OCI-LY1 (cell line): ENCODE results near the gene RHBG.

ENCODE experiments used
- H2AFZ ChIP-seq: fragments of 200-600 bp; sonication (generic), shearing (Covaris generic); 2 replicates; pipeline ENCODE4 v1.6.0; 2014; ENCODE audit warnings: antibody characterized with exemption, mild to moderate bottlenecking, low read length
- H3F3A ChIP-seq: fragments of 200-600 bp; sonication (generic), shearing (Covaris generic); 2 replicates; pipeline ENCODE4 v1.6.0; 2014; ENCODE audit warnings: mild to moderate bottlenecking, antibody characterized with exemption, low read length, moderate library complexity; ENCODE audit not compliant: insufficient read depth
- H3K27ac ChIP-seq: fragments of 200-600 bp; sonication (generic); 2 replicates; pipeline ENCODE4 v1.5.1; 2014; ENCODE audit warnings: low read length, mixed run types, mild to moderate bottlenecking, low read depth; ENCODE audit not compliant: poor library complexity, severe bottlenecking
- H3K27me3 ChIP-seq: fragments of 200-600 bp; sonication (generic); 2 replicates; pipeline ENCODE4 v1.6.0; 2014; ENCODE audit warnings: antibody characterized with exemption, mild to moderate bottlenecking, low read length, moderate library complexity; ENCODE audit not compliant: insufficient read depth
- H3K36me3 ChIP-seq: fragments of 200-600 bp; sonication (generic); 2 replicates; pipeline ENCODE4 v1.6.1; 2014; ENCODE audit warnings: mild to moderate bottlenecking, antibody characterized with exemption, low read length, moderate library complexity, mixed read lengths; ENCODE audit not compliant: insufficient read depth
- H3K4me1 ChIP-seq: fragments of 200-600 bp; sonication (generic); 2 replicates; pipeline ENCODE4 v1.5.1; 2014; ENCODE audit warnings: mild to moderate bottlenecking, low read length, moderate library complexity; ENCODE audit not compliant: insufficient read depth, severe bottlenecking
- H3K4me2 ChIP-seq: fragments of 200-600 bp; sonication (generic), shearing (Covaris generic); 2 replicates; pipeline ENCODE4 v1.6.1; 2014; ENCODE audit warnings: low read length
- H3K4me3 ChIP-seq: fragments of 200-600 bp; sonication (generic); 2 replicates; pipeline ENCODE4 v1.5.1; 2014; ENCODE audit warnings: low read length, low read depth, mild to moderate bottlenecking, mixed read lengths; ENCODE audit not compliant: poor library complexity, severe bottlenecking
- H3K79me2 ChIP-seq: fragments of 200-600 bp; shearing (Covaris generic); 2 replicates; pipeline ENCODE4 v1.6.1; 2016; ENCODE audit warnings: mixed run types, low read length, mixed read lengths; ENCODE audit not compliant: insufficient read depth
- H3K9ac ChIP-seq: fragments of 200-600 bp; sonication (generic), shearing (Covaris generic); 2 replicates; pipeline ENCODE4 v1.6.1; 2014; ENCODE audit warnings: mild to moderate bottlenecking, low read length, mixed read lengths
- H3K9me2 ChIP-seq: fragments of 200-600 bp; sonication (generic), shearing (Covaris generic); 2 replicates; pipeline ENCODE4 v1.6.1; 2014; ENCODE audit warnings: low read depth, mild to moderate bottlenecking, low read length, mixed read lengths
- H3K9me3 ChIP-seq: fragments of 200-600 bp; shearing (Covaris generic); 2 replicates; pipeline ENCODE4 v1.6.1; 2014; ENCODE audit warnings: low read length, mixed read lengths
- H4K20me1 ChIP-seq: fragments of 200-600 bp; sonication (generic), shearing (Covaris generic); 2 replicates; pipeline ENCODE4 v1.6.0; 2016; ENCODE audit warnings: mild to moderate bottlenecking, low read length; ENCODE audit not compliant: insufficient read depth
- EZH2 ChIP-seq: fragments of 200-600 bp; sonication (generic), shearing (Covaris generic); IDR thresholded peaks from 2 replicates; pipeline ENCODE4 v1.8.0; 2017; ENCODE audit warnings: borderline replicate concordance, mixed run types, mild to moderate bottlenecking, antibody characterized with exemption, low read length, moderate library complexity, mixed read lengths
- TF ChIP-seq, protein P1 (sequence below): fragments of 200-600 bp; sonication (generic), shearing (Covaris generic); IDR thresholded peaks from 2 replicates; pipeline ENCODE4 v1.5.1; 2017; ENCODE audit warnings: mild to moderate bottlenecking, antibody characterized with exemption, low read length, moderate library complexity, mixed read lengths

Gene RHBG

DNA sequence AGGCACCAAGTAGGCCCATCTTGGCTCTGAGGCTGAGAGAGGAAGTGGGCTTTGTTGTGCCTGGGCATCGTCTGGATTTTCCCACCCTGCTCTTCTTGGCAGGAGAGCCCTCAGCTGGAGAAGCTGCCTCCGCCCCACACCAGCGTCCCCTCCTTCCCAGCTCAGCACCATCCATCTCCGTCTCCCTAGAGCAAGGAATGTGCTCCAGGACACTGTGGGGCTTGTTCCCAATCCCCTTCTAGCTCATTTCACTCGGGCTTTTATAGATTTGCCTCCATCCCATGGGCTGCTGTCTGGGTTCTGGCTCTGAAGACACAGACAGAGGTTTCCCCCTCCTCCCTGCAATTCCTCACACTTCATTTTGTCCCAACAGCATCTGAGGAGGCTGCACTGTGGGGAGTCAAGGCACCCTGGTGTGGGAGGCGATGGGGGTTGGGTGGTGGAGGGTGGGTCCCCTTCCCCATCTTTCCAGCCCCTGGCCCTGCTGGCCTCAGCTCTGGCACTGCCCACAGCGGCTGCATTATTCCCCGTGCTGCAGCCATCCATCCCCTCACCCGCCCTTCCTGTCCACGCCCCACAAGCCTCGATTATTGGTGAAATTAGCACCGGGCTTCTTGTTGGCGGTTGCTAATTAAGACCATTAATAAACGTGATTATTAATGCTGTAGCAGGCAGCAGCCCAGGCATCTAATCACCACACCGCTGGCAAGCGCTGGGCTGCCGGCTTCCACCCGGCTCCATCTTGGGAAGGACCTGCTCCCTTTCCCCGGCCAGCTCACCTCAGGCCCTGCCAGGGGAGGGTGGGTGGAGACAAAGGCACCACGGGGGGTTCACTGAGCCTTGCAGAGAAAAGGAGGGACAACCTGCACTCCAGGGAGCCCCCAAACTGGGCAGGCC, 21.7 kb downstream of the RHBG start:
- Histone ChIP-seq H3K4me1 (peaks cover 6% of the 10 kb centered on the region), H3K9ac (no peak overlapping the region), H4K20me1 (no peaks in the 10 kb centered on the region), H3K79me2 (no peaks in the 10 kb centered on the region), H3F3A (no peaks in the 10 kb centered on the region), H3K9me2 (no peaks in the 10 kb centered on the region), H3K27me3 (no peaks in the 10 kb centered on the region), H3K4me2 (no peak overlapping the region), H3K27ac (no peak overlapping the region), H2AFZ (no peak overlapping the region), H3K36me3 (no peaks in the 10 kb centered on the region), H3K4me3 (no peak overlapping the region), H3K9me3 (no peaks in the 10 kb centered on the region)
- TF ChIP-seq, protein P1, sequence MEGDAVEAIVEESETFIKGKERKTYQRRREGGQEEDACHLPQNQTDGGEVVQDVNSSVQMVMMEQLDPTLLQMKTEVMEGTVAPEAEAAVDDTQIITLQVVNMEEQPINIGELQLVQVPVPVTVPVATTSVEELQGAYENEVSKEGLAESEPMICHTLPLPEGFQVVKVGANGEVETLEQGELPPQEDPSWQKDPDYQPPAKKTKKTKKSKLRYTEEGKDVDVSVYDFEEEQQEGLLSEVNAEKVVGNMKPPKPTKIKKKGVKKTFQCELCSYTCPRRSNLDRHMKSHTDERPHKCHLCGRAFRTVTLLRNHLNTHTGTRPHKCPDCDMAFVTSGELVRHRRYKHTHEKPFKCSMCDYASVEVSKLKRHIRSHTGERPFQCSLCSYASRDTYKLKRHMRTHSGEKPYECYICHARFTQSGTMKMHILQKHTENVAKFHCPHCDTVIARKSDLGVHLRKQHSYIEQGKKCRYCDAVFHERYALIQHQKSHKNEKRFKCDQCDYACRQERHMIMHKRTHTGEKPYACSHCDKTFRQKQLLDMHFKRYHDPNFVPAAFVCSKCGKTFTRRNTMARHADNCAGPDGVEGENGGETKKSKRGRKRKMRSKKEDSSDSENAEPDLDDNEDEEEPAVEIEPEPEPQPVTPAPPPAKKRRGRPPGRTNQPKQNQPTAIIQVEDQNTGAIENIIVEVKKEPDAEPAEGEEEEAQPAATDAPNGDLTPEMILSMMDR: no peak
- no peak for TF ChIP-seq EZH2

DNA sequence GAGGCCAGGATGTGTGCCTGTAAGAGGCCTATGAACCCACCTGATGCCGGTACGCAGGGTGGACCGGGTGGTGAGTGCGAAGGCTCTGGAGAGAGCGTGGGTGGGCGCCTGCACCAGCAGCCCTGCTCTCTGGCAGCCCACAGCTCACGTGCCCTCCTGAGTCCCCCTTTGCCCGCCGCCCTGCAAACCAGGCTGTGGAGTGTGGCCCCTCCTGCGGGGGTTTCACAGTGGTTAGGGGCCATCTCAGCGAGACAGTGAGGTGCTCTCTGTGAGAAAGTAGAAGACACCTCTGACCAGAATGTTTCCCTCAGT, 22.3 kb downstream of the RHBG start:
- Histone ChIP-seq H3K4me3 (no peak overlapping the region), H3K27me3 (no peaks in the 10 kb centered on the region), H3K27ac (no peak overlapping the region), H3K36me3 (no peaks in the 10 kb centered on the region), H3K4me1 (peaks cover 6% of the 10 kb centered on the region), H4K20me1 (no peaks in the 10 kb centered on the region), H3K9ac (no peak overlapping the region), H3K4me2 (no peak overlapping the region), H3K9me3 (no peaks in the 10 kb centered on the region), H2AFZ (no peak overlapping the region), H3K9me2 (no peaks in the 10 kb centered on the region), H3K79me2 (no peaks in the 10 kb centered on the region), H3F3A (no peaks in the 10 kb centered on the region)
- TF ChIP-seq, protein P1: no peak
- TF ChIP-seq EZH2: no peak

DNA sequence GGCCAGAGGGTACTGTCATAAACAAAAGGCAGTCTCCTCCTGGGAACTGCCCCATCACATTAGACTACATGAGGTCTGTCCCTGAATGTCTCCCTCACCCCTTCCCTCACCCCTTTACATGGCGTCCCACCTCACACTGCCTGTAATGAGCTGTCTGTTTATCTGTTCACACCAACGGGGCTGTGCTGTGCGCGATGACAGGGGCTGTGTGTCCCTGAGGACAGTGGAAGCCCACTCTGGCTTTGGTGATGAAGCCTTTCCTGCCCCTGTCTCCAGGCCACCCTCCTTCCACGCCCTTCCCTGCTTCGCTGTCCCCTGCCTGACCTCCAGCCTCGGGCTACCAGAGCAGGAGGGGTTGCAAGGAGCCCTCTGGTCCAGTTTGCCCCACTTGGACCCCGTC, 22.7 kb downstream of the RHBG start:
- H3K79me2 ChIP-seq: no peaks in the 10 kb centered on the region
- no peaks in the 10 kb centered on the region for H3K36me3 ChIP-seq
- no peaks in the 10 kb centered on the region for H3K9me3 ChIP-seq
- peaks cover 6% of the 10 kb centered on the region for H3K4me1 ChIP-seq
- no peaks in the 10 kb centered on the region for H3F3A ChIP-seq
- no peak overlapping the region for H3K4me3 ChIP-seq
- no peak overlapping the region for H3K4me2 ChIP-seq
- no peaks in the 10 kb centered on the region for H4K20me1 ChIP-seq
- no peak for TF ChIP-seq EZH2
- TF ChIP-seq, protein P1: no peak
- no peaks in the 10 kb centered on the region for H3K9me2 ChIP-seq
- no peak overlapping the region for H3K27ac ChIP-seq
- no peak overlapping the region for H3K9ac ChIP-seq
- H3K27me3 ChIP-seq: no peaks in the 10 kb centered on the region
- no peak overlapping the region for H2AFZ ChIP-seq
